HG03135 (cell line): ENCODE results near the gene ZNF691.
"Not testable (repeated sequence)": the region's sequence is repeated elsewhere in the genome, so short reads cannot be mapped to it uniquely, and the experiment has no call there.

Source experiments
- ATAC-seq: cut with Tn5 transposase; IDR thresholded peaks from one replicate; pipeline ENCODE4 v1.9.1; 2021; ENCODE audit warnings: mild to moderate bottlenecking, moderate library complexity; ENCODE audit not compliant: unreplicated experiment

Gene ZNF691

GRCh38 chr1:42846257-42847110, at the start of gene ZNF691:
ZNF691 (plus strand) TSS chr1:42846613; CDS start chr1:42849659, 3,046 bp downstream.
- ATAC-seq = peak; percentile 96

- ATAC-seq = no peak
These were observed 49.0 kb upstream of the ZNF691 start for GRCh38 chr1:42797414-42797813.

GRCh38 chr1:42797979-42798378, 48.4 kb upstream of the ZNF691 start:
- ATAC-seq = no peak

- no peak for ATAC-seq
These were observed 44.5 kb upstream of the ZNF691 start for GRCh38 chr1:42801832-42802473.

- no peak for ATAC-seq
These were observed 40.2 kb upstream of the ZNF691 start for GRCh38 chr1:42806171-42806570.

GRCh38 chr1:42806593-42806992, 39.8 kb upstream of the ZNF691 start:
- no peak for ATAC-seq

GRCh38 chr1:42807056-42807668, 39.3 kb upstream of the ZNF691 start:
- ATAC-seq = no peak

- ATAC-seq = not testable (repeated sequence)
These were observed 31.6 kb upstream of the ZNF691 start for GRCh38 chr1:42814815-42815214.

GRCh38 chr1:42815941-42816584, 30.4 kb upstream of the ZNF691 start:
- peak; percentile 3 for ATAC-seq

- peak; percentile 84 for ATAC-seq
These were observed 29.6 kb upstream of the ZNF691 start, which contains the start of the genes ERMAP and SVBP for GRCh38 chr1:42816585-42817439. ERMAP (plus strand) TSS chr1:42817122; CDS start chr1:42830449, 13,327 bp downstream. SVBP (minus strand) TSS chr1:42817397; CDS start chr1:42816544, 853 bp downstream.

GRCh38 chr1:42817440-42817767, 29.0 kb upstream of the ZNF691 start:
- ATAC-seq = no peak

- ATAC-seq = no peak
These were observed 28.4 kb upstream of the ZNF691 start for GRCh38 chr1:42817976-42818375.

- ATAC-seq = no peak
These were observed 25.6 kb upstream of the ZNF691 start for GRCh38 chr1:42820813-42821212.

GRCh38 chr1:42821690-42822089, 24.7 kb upstream of the ZNF691 start:
- ATAC-seq = no peak

- ATAC-seq = no peak
These were observed 23.5 kb upstream of the ZNF691 start for GRCh38 chr1:42822800-42823392.

- no peak for ATAC-seq
These were observed 21.9 kb upstream of the ZNF691 start for GRCh38 chr1:42824481-42825035.

GRCh38 chr1:42825036-42825851, 21.2 kb upstream of the ZNF691 start:
- ATAC-seq = no peak

GRCh38 chr1:42830631-42831030, 15.8 kb upstream of the ZNF691 start:
- no peak for ATAC-seq

- ATAC-seq = no peak
These were observed 15.1 kb upstream of the ZNF691 start for GRCh38 chr1:42831273-42831672.
